Limb (tissue), 2 donors: ENCODE measurements around the gene AXIN1.

Experiments used
- DNase-seq, 2 donors: peaks; one replicate each; pipeline ENCODE4 v3.0.0-alpha.2; 2016; ENCODE audit errors: extremely low spot score in 2 of 2

The AXIN1 gene

GRCh38 chr16:247027-247426 is 105.5 kb downstream of the AXIN1 start:
- no peak for DNase-seq

- no peak for DNase-seq
Measured at GRCh38 chr16:245105-245504, 107.4 kb downstream of the AXIN1 start.

GRCh38 chr16:243348-243747 is 109.2 kb downstream of the AXIN1 start:
- DNase-seq: no peak

GRCh38 chr16:242281-242680 is 110.2 kb downstream of the AXIN1 start:
- DNase-seq: no peak

- no peak for DNase-seq
Measured at GRCh38 chr16:240559-240958, 112.0 kb downstream of the AXIN1 start.

GRCh38 chr16:239948-240277 is 112.6 kb downstream of the AXIN1 start:
- DNase-seq: no peak
